SH-SY5Y (cell line): ENCODE data around the gene SPTB.

Experiments
- GATA2 ChIP-seq: IDR thresholded peaks from 2 replicates; pipeline ENCODE4 v1.6.1; 2011; ENCODE audit warnings: mild to moderate bottlenecking, low read depth, low read length
- GATA3 ChIP-seq: IDR thresholded peaks from 2 replicates; pipeline ENCODE4 v1.6.1; 2011; ENCODE audit warnings: low read depth, mild to moderate bottlenecking, low read length, moderate library complexity

DNA sequence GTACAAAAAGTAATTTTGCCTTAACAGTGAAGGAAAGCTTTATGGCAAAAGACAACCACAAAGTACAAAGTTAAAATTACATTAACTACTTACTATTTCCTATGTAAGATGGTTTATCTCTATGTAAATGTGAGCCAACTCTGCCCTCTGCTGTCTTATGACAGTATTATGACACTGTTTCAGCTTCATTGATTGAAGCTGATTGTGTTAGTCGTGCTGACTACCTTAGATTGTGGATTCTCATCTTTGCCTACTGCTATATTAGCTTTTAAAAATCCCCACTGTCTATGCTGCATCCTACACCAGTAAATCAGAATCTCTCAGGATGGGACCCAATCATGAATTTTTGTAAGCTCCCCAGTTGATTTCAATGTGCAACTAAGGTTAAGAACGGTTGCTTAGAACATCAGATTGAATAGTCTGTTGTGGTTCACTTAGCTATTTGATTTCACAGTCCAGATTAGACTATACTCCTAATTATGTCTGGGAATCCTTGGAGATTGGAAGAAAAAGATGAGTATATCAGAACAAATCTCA is 12.2 kb upstream of the SPTB start:
- TF ChIP-seq GATA2 (no peak), GATA3 (no peak)
